ENCODE measurements around the gene BEND6.

BEND6 gene

GRCh38 chr6:57048577-57048976, 93.7 kb downstream of the BEND6 start:
- H3K9me3 ChIP-seq: no peaks in the 10 kb centered on the region
- peaks cover 7% of the 10 kb centered on the region for H3K36me3 ChIP-seq
- no peak overlapping the region for H3K4me3 ChIP-seq (ENCODE audit: low read depth in 1 of 2, low read length in 1 of 2)
- TF ChIP-seq, protein P1, sequence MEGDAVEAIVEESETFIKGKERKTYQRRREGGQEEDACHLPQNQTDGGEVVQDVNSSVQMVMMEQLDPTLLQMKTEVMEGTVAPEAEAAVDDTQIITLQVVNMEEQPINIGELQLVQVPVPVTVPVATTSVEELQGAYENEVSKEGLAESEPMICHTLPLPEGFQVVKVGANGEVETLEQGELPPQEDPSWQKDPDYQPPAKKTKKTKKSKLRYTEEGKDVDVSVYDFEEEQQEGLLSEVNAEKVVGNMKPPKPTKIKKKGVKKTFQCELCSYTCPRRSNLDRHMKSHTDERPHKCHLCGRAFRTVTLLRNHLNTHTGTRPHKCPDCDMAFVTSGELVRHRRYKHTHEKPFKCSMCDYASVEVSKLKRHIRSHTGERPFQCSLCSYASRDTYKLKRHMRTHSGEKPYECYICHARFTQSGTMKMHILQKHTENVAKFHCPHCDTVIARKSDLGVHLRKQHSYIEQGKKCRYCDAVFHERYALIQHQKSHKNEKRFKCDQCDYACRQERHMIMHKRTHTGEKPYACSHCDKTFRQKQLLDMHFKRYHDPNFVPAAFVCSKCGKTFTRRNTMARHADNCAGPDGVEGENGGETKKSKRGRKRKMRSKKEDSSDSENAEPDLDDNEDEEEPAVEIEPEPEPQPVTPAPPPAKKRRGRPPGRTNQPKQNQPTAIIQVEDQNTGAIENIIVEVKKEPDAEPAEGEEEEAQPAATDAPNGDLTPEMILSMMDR (IDR thresholded peaks at IDR 0.05): no peak
- H3K27me3 ChIP-seq: peaks cover 24% of the 10 kb centered on the region
- peaks cover 0 to 7% of the 10 kb centered on the region in 2 experiments for H3K4me1 ChIP-seq (ENCODE audit: control insufficient read depth in 1 of 2, insufficient read depth in 1 of 2, low read depth in 1 of 2, low read length in 1 of 2)
- H3K27ac ChIP-seq: no peak overlapping the region

DNA sequence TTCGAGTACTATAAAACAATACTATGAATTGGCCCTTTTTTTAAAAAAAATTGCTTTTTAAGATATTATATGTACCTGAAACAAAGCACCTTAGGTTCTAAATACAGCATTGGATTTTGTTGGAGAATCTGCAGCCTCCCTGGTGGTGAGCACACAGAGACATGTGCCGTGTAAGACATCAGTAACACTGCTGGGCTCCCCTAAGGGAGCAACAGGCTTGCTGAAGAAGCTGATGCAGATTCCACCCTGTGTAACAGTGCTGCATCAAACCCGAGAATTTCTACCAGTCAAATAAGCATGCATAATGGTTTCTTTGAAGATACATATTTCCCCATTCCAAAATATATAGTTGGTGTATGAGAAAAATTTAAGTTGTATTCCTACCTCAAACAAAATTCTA, 108.9 kb downstream of the BEND6 start:
- Histone ChIP-seq H3K4me1 (ENCODE audit: control insufficient read depth in 1 of 2, insufficient read depth in 1 of 2, low read depth in 1 of 2, low read length in 1 of 2) (no peaks in the 10 kb centered on the region), H3K27me3 (no peaks in the 10 kb centered on the region), H3K4me3 (ENCODE audit: low read depth in 1 of 2, low read length in 1 of 2) (no peak overlapping the region), H3K27ac (no peak overlapping the region), H3K36me3 (peaks cover 3% of the 10 kb centered on the region), H3K9me3 (no peaks in the 10 kb centered on the region)
- TF ChIP-seq, protein P1 (IDR thresholded peaks at IDR 0.05): no peak

GRCh38 chr6:57064809-57065208, 109.9 kb downstream of the BEND6 start:
- TF ChIP-seq, protein P1 (IDR thresholded peaks at IDR 0.05): no peak
- Histone ChIP-seq H3K27ac (no peak overlapping the region), H3K9me3 (no peaks in the 10 kb centered on the region), H3K27me3 (no peaks in the 10 kb centered on the region), H3K36me3 (peaks cover 3% of the 10 kb centered on the region), H3K4me3 (ENCODE audit: low read depth in 1 of 2, low read length in 1 of 2) (no peak overlapping the region), H3K4me1 (ENCODE audit: control insufficient read depth in 1 of 2, insufficient read depth in 1 of 2, low read depth in 1 of 2, low read length in 1 of 2) (no peaks in the 10 kb centered on the region)

- Histone ChIP-seq H3K27ac (no peak overlapping the region), H3K4me1 (ENCODE audit: control insufficient read depth in 1 of 2, insufficient read depth in 1 of 2, low read depth in 1 of 2, low read length in 1 of 2) (no peaks in the 10 kb centered on the region), H3K36me3 (no peaks in the 10 kb centered on the region), H3K27me3 (no peaks in the 10 kb centered on the region), H3K9me3 (no peaks in the 10 kb centered on the region), H3K4me3 (ENCODE audit: low read depth in 1 of 2, low read length in 1 of 2) (no peak overlapping the region)
- TF ChIP-seq, protein P1 (IDR thresholded peaks at IDR 0.05): no peak
Measured at GRCh38 chr6:57068061-57068460, 113.2 kb downstream of the BEND6 start.

- TF ChIP-seq, protein P1 (IDR thresholded peaks at IDR 0.05): no peak
- Histone ChIP-seq H3K27ac (no peak overlapping the region), H3K9me3 (no peaks in the 10 kb centered on the region)
Measured at GRCh38 chr6:57069228-57069627, 114.3 kb downstream of the BEND6 start.

GRCh38 chr6:57069920-57070331, 115.0 kb downstream of the BEND6 start:
- no peaks in the 10 kb centered on the region for H3K4me1 ChIP-seq (ENCODE audit: control insufficient read depth in 1 of 2, insufficient read depth in 1 of 2, low read depth in 1 of 2, low read length in 1 of 2)
- TF ChIP-seq, protein P1 (IDR thresholded peaks at IDR 0.05): no peak
- H3K27me3 ChIP-seq: no peaks in the 10 kb centered on the region
- H3K36me3 ChIP-seq: no peaks in the 10 kb centered on the region
- H3K9me3 ChIP-seq: no peaks in the 10 kb centered on the region
- no peak overlapping the region for H3K27ac ChIP-seq
- no peak overlapping the region for H3K4me3 ChIP-seq (ENCODE audit: low read depth in 1 of 2, low read length in 1 of 2)

More at GRCh38 chr6:57069228-57069627, 114.3 kb downstream of the BEND6 start:
- Histone ChIP-seq H3K4me3 (ENCODE audit: low read depth in 1 of 2, low read length in 1 of 2) (no peak overlapping the region), H3K4me1 (ENCODE audit: control insufficient read depth in 1 of 2, insufficient read depth in 1 of 2, low read depth in 1 of 2, low read length in 1 of 2) (no peaks in the 10 kb centered on the region), H3K27me3 (no peaks in the 10 kb centered on the region), H3K36me3 (no peaks in the 10 kb centered on the region)

All from neutrophil (primary cell).